BJ (cell line): ENCODE results near the gene KIF16B. TPM values are rescaled to one million over a fixed set of nuclear protein-coding genes. Genes with fewer than 3 reads are reported as not detected.

Experiments
- CTCF ChIA-PET: fragments of 350-600 bp; formaldehyde crosslinking; extraction: SDS; loops from one replicate; lab custom pipeline; 2021; ENCODE audit warnings: antibody characterized with exemption, inconsistent platforms; lab: Yijun Ruan, JAX
- POLR2A ChIA-PET: fragments of 300-600 bp; sonication (Branson Sonifier 250); formaldehyde crosslinking; extraction: SDS; loops from one replicate; lab custom pipeline; 2021; ENCODE audit warnings: antibody characterized with exemption; lab: Charles Lee
- DNase-seq: peaks from one replicate; pipeline ENCODE4 v3.0.0-alpha.2; 2011; ENCODE audit warnings: low read depth
- H3K27me3 ChIP-seq: 2 replicates; pipeline ENCODE4 v1.6.0; 2011; ENCODE audit warnings: low read length; ENCODE audit not compliant: control insufficient read depth, insufficient read depth
- H3K36me3 ChIP-seq: 2 replicates; pipeline ENCODE4 v1.5.1; 2011; ENCODE audit warnings: low read length; ENCODE audit not compliant: control insufficient read depth, insufficient read depth
- H3K4me3 ChIP-seq: 2 replicates; pipeline ENCODE4 v1.5.1; 2011; ENCODE audit warnings: low read depth, mild to moderate bottlenecking, control low read depth, low read length
- CTCF ChIP-seq: IDR thresholded peaks from 2 replicates; pipeline ENCODE4 v1.5.1; 2011; ENCODE audit warnings: low read depth, mild to moderate bottlenecking, control low read depth, inconsistent platforms, low read length, moderate library complexity; ENCODE audit not compliant: insufficient read depth
- polyA plus RNA-seq: library from polyadenylated mRNA; depleted of rRNA; stranded (reverse); fragments of >200 nt; gene quantifications from 2 replicates; pipeline ENCODE4 v1.2.3, GENCODE V29; 2011

KIF16B gene
- polyA plus RNA-seq, 1 experiment: 3.2 TPM

- no peak for DNase-seq
- H3K27me3 ChIP-seq: no peaks in the 10 kb centered on the region
- CTCF ChIA-PET: no interaction called here
- H3K4me3 ChIP-seq: no peak overlapping the region
- TF ChIP-seq CTCF: no peak
- POLR2A ChIA-PET: no interaction called here
- no peaks in the 10 kb centered on the region for H3K36me3 ChIP-seq
These were observed 203.8 kb downstream of the KIF16B start for GRCh38 chr20:16369441-16369840.

DNA sequence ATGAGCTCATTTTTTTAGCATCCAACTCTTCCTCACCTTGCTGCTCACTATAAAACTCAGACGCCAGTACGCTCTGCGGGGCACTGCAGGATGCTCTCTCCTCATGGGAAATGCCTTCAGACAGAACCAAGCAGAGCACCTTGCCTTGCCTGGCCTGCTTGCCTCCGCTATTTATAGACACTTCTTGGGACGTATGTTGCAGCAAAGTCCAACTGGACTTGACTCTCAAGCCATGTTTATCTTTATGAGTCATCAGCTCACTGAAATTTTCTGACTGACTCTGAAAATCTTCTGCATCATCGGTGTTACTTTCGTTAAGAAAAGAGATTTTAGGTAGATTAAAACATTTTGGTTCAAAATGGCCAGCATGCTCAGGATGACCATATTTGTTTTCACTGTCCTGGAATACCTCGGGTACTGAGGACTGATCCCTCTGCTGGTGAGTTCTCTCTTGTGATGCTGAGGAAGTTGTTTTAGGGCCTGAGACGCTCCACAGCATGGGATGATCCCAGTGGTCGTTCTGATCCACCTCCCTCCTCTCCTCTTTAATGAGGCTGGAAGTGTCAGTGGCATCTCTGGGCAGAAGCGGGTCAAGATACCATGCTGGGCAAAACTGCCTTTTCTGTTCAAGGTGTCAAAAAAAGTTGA is 204.5 kb downstream of the KIF16B start:
- CTCF ChIA-PET: no interaction called here
- H3K27me3 ChIP-seq: no peaks in the 10 kb centered on the region

GRCh38 chr20:16367948-16368560 is 205.2 kb downstream of the KIF16B start:
- no peaks in the 10 kb centered on the region for H3K36me3 ChIP-seq
- H3K27me3 ChIP-seq: no peaks in the 10 kb centered on the region
- ChIA-PET CTCF (no interaction called here), POLR2A (no interaction called here)
- H3K4me3 ChIP-seq: no peak overlapping the region
- TF ChIP-seq CTCF: no peak
- no peak for DNase-seq

More for the DNA sequence above, 204.5 kb downstream of the KIF16B start:
- no peak overlapping the region for H3K4me3 ChIP-seq
- no peak for DNase-seq
- TF ChIP-seq CTCF: no peak
- POLR2A ChIA-PET: no interaction called here
- H3K36me3 ChIP-seq: no peaks in the 10 kb centered on the region

DNA sequence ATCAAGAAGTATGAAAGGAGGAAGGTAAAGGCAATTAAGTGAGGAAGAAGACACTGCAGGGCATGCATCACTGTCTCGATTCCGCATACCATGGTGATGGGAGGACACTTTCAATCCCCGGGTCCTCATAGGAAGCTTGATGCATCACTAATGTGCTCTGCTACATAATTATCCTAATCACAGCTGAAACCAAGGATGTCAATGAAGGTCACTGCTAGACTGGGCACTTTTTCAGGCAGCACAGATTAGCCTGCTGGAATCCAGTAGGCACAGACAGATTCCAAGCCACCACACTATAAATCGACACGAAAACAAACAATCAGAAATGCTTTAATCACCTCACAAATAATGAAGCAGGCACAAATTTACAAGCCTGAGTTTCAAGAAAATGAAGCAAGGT is 206.7 kb downstream of the KIF16B start:
- ChIA-PET POLR2A (no interaction called here), CTCF (interaction anchor here (0.6 to 1.2 kb wide), 2 partner anchors 45 to 1250 kb away, joined by 3 read pairs; no protein-coding TSS in a partner anchor)
- Histone ChIP-seq H3K27me3 (no peaks in the 10 kb centered on the region), H3K4me3 (no peak overlapping the region), H3K36me3 (no peaks in the 10 kb centered on the region)
- DNase-seq: no peak
- TF ChIP-seq CTCF: no peak

GRCh38 chr20:16364320-16364687 is 208.9 kb downstream of the KIF16B start:
- no peak for TF ChIP-seq CTCF
- CTCF ChIA-PET: no interaction called here
- H3K27me3 ChIP-seq: no peaks in the 10 kb centered on the region
- H3K4me3 ChIP-seq: no peak overlapping the region
- H3K36me3 ChIP-seq: no peaks in the 10 kb centered on the region
- no peak for DNase-seq
- POLR2A ChIA-PET: no interaction called here
